Smooth muscle cell (in vitro differentiated cells): ENCODE results near the gene IMMP1L. TPM values are rescaled to one million over a fixed set of nuclear protein-coding genes. Genes with fewer than 3 reads are reported as not detected.

Experiments
- DNase-seq: peaks from one replicate; lab custom pipeline; 2025; ENCODE audit not compliant: unreplicated experiment; lab: John Stamatoyannopoulos, UW
- H2AFZ ChIP-seq: fragments of 200-600 bp; sonication (generic); 2 replicates; pipeline ENCODE4 v1.6.0; 2016; ENCODE audit warnings: antibody characterized with exemption, low read depth, mild to moderate bottlenecking
- H3F3A ChIP-seq: fragments of 200-600 bp; sonication (generic); 2 replicates; pipeline ENCODE4 v1.6.0; 2017; ENCODE audit warnings: antibody characterized with exemption, low read depth
- H3K27ac ChIP-seq: fragments of 200-600 bp; sonication (generic); 2 replicates; pipeline ENCODE4 v1.5.1; 2016; ENCODE audit warnings: low read depth, mild to moderate bottlenecking
- H3K27me3 ChIP-seq: fragments of 200-600 bp; sonication (generic); 2 replicates; pipeline ENCODE4 v1.6.1; 2016; ENCODE audit warnings: low read depth, mild to moderate bottlenecking
- H3K36me3 ChIP-seq: fragments of 200-600 bp; sonication (generic); 2 replicates; pipeline ENCODE4 v1.5.1; 2016; ENCODE audit warnings: low read depth
- H3K4me1 ChIP-seq: fragments of 200-600 bp; sonication (generic); 2 replicates; pipeline ENCODE4 v1.5.1; 2016; ENCODE audit warnings: low read depth
- H3K4me2 ChIP-seq: fragments of 200-600 bp; sonication (generic); 2 replicates; pipeline ENCODE4 v1.6.0; 2016; ENCODE audit warnings: mild to moderate bottlenecking
- H3K4me3 ChIP-seq: fragments of 200-600 bp; sonication (generic); 2 replicates; pipeline ENCODE4 v1.5.1; 2016; ENCODE audit warnings: mild to moderate bottlenecking
- H3K79me2 ChIP-seq: fragments of 200-600 bp; sonication (generic); 2 replicates; pipeline ENCODE4 v1.6.0; 2016; ENCODE audit warnings: low read depth, mild to moderate bottlenecking
- H3K9ac ChIP-seq: fragments of 200-600 bp; sonication (generic); 2 replicates; pipeline ENCODE4 v1.6.0; 2016; ENCODE audit warnings: low read depth
- H3K9me3 ChIP-seq: fragments of 200-600 bp; sonication (generic); replicated peaks from 2 replicates; pipeline ENCODE4 v1.5.1; 2016; ENCODE audit warnings: low read depth
- H4K20me1 ChIP-seq: fragments of 200-600 bp; sonication (generic); 2 replicates; pipeline ENCODE4 v1.6.0; 2016; ENCODE audit warnings: low read depth
- CTCF ChIP-seq: fragments of 200-600 bp; sonication (generic); IDR thresholded peaks from 2 replicates; pipeline ENCODE4 v1.5.1; 2017; ENCODE audit warnings: borderline replicate concordance, mild to moderate bottlenecking, antibody characterized with exemption; ENCODE audit not compliant: insufficient read depth, poor library complexity, severe bottlenecking
- whole genome bisulfite sequencing: methylation state at CpG from one replicate; pipeline ENCODE4 v1.1.7; 2016; ENCODE audit warnings: low lambda C conversion rate; 5-methylcytosine and 5-hydroxymethylcytosine counted together
- polyA plus RNA-seq: library from polyadenylated mRNA; unstranded; fragments of >200 nt; fragmentation: Nextera tagmentation; extraction: Ambion mirVana; gene quantifications from 2 replicates; pipeline ENCODE4 v1.2.1, GENCODE V29; 2016
- total RNA-seq: library from RNA; depleted of rRNA; stranded (reverse); fragments of >200 nt; gene quantifications from 2 replicates; pipeline ENCODE4 v1.2.3, GENCODE V29; 2014

Gene IMMP1L
- total and polyA plus RNA-seq, 2 experiments from 2014 or later = 11.8 to 32.2 TPM

DNA sequence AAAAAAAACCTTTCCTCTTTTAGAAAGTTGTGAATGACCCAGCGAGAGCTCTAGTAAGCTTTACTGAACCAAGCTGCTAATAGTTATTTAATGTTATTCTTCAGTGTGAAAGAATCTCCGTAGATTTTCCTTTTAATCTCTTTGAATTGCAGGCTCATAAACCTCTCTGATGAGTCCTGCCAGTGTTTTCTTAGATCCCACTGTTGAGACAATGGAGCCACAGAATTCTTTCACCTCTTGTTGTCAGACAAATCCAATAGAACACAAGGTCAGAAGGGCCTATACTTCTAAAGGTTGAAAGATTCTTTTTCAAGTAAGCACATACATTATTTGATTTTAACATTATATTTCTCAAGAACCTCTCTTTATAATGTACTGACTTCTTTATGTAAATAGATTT, 87.6 kb downstream of the IMMP1L start:
- Histone ChIP-seq H4K20me1 (no peaks in the 10 kb centered on the region), H3K36me3 (no peaks in the 10 kb centered on the region), H3K9ac (no peak overlapping the region), H3K4me3 (no peak overlapping the region), H3K4me1 (peaks cover 59% of the 10 kb centered on the region), H3F3A (no peaks in the 10 kb centered on the region), H3K79me2 (no peaks in the 10 kb centered on the region), H3K27ac (no peak overlapping the region), H3K9me3 (no peaks in the 10 kb centered on the region), H3K4me2 (no peak overlapping the region), H2AFZ (no peak overlapping the region), H3K27me3 (no peaks in the 10 kb centered on the region)
- TF ChIP-seq CTCF = no peak
- DNase-seq = no peak
- WGBS = 58% methylated on average over 2 of the region's 2 CpGs

- no peak overlapping the region for H3K4me2 ChIP-seq
- no peaks in the 10 kb centered on the region for H4K20me1 ChIP-seq
- no peak for DNase-seq
- H3K9ac ChIP-seq = no peak overlapping the region
- TF ChIP-seq CTCF = no peak
- H3K27ac ChIP-seq = no peak overlapping the region
- WGBS = 67% methylated on average over 1 of the region's 1 CpG
- no peaks in the 10 kb centered on the region for H3K27me3 ChIP-seq
- H3F3A ChIP-seq = no peaks in the 10 kb centered on the region
- no peaks in the 10 kb centered on the region for H3K79me2 ChIP-seq
- H3K36me3 ChIP-seq = no peaks in the 10 kb centered on the region
- no peaks in the 10 kb centered on the region for H3K9me3 ChIP-seq
- no peak overlapping the region for H3K4me3 ChIP-seq
- no peak overlapping the region for H2AFZ ChIP-seq
- peaks cover 56% of the 10 kb centered on the region for H3K4me1 ChIP-seq
Observed at GRCh38 chr11:31419669-31420068, 89.8 kb downstream of the IMMP1L start.

- Histone ChIP-seq H3K36me3 (no peaks in the 10 kb centered on the region), H3F3A (no peaks in the 10 kb centered on the region), H4K20me1 (no peaks in the 10 kb centered on the region), H2AFZ (no peak overlapping the region), H3K9me3 (no peaks in the 10 kb centered on the region), H3K4me2 (no peak overlapping the region), H3K27ac (no peak overlapping the region), H3K4me1 (peaks cover 57% of the 10 kb centered on the region), H3K9ac (no peak overlapping the region), H3K27me3 (no peaks in the 10 kb centered on the region), H3K79me2 (no peaks in the 10 kb centered on the region), H3K4me3 (no peak overlapping the region)
- 92% methylated on average over 3 of the region's 3 CpGs for WGBS
- DNase-seq = no peak
- TF ChIP-seq CTCF = no peak
Observed at GRCh38 chr11:31419138-31419537, 90.3 kb downstream of the IMMP1L start.

GRCh38 chr11:31417816-31418215, 91.6 kb downstream of the IMMP1L start:
- DNase-seq = no peak
- H3K4me3 ChIP-seq = no peak overlapping the region

More at GRCh38 chr11:31417816-31418215, 91.6 kb downstream of the IMMP1L start:
- H3K27me3 ChIP-seq = no peaks in the 10 kb centered on the region
- WGBS = 82% methylated on average over 2 of the region's 2 CpGs
- no peaks in the 10 kb centered on the region for H4K20me1 ChIP-seq
- H3K36me3 ChIP-seq = no peaks in the 10 kb centered on the region
- no peak overlapping the region for H2AFZ ChIP-seq
- TF ChIP-seq CTCF = no peak
- H3K4me1 ChIP-seq = peaks cover 60% of the 10 kb centered on the region
- H3K4me2 ChIP-seq = no peak overlapping the region
- H3K79me2 ChIP-seq = no peaks in the 10 kb centered on the region
- no peak overlapping the region for H3K9ac ChIP-seq
- no peaks in the 10 kb centered on the region for H3K9me3 ChIP-seq
- H3K27ac ChIP-seq = no peak overlapping the region
- no peaks in the 10 kb centered on the region for H3F3A ChIP-seq
